Measurements from ENCODE around the gene YBX1.

DNA sequence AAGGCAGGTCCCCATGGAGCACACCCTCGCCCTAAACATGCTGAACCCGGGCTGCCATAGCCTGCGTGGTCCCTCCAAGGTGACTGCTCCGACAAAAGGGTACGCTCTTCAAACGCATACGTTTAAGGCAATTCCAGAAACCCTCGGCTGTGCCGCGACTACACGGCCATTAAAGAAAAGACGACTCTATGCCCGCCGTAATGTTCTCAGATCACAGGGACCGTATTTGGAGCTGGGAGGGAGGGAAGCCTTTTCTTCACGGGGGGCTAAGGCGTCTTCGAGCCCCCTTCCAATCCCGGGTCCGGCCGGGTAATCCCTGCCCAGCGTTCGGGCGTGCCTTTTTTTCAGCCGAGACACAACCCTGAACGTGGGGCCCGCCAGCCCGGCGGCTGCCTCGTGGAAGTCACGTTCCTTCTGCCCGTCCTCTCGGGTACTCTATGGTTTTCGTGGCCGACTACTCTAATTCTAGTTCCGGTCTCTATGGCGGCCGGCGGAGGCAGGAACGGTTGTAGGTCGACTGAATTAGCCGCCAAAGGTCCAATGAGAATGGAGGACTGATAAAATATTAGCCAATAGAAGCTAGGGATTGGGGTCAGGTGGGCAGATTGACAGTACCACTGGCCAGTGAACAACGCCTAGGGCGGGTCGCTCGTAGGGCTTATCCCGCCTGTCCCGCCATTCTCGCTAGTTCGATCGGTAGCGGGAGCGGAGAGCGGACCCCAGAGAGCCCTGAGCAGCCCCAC lies at the start of gene YBX1:
- no peak for TF ChIP-seq EZH2 (IDR thresholded peaks at IDR 0.05; ENCODE audit: borderline replicate concordance, insufficient read depth, low read depth, low read length, poor library complexity, severe bottlenecking)
- no peak for TF ChIP-seq CTCF (IDR thresholded peaks at IDR 0.05)

Measured in B cell (primary cell).